HG03457 (cell line): ENCODE results near the gene KCNG1.

Experiments
- ATAC-seq: cut with Tn5 transposase; IDR thresholded peaks from one replicate; pipeline ENCODE4 v1.9.1; 2021; ENCODE audit warnings: moderate number of reproducible peaks; ENCODE audit not compliant: unreplicated experiment

KCNG1 gene

DNA sequence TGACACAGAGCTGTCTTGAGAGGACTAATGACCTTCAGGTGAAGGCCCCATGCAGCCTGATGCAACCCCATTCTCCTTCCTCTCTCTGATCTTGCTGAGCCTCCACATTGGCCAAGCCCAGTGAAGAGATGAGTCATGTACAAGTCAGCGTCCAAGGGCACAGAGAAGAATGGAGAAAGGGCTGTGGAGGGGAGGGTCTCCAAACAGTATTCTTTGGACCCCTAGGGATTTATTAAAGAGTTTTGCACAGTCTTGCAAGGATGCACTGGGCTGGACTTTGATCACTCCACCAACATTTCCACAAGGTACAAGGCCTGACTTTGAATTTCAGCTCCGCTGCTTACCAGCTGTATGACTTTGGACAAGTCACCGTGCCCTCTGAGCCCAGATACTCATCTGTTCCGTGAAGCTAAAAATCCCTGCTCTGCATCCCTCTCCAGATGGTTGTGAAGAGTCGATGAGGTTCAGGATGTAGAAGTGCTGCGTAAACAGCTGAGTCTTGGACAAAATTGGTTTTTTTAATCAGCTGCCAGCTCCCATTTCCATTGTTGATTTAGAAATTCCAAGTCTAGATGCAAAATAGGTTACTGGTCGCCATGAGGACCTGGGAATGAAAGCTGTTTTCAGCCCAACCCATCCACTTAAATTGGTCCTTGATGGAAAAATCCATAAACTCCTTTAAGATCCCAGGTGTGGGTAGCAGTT lies 14.1 kb upstream of the KCNG1 start:
- no peak for ATAC-seq

DNA sequence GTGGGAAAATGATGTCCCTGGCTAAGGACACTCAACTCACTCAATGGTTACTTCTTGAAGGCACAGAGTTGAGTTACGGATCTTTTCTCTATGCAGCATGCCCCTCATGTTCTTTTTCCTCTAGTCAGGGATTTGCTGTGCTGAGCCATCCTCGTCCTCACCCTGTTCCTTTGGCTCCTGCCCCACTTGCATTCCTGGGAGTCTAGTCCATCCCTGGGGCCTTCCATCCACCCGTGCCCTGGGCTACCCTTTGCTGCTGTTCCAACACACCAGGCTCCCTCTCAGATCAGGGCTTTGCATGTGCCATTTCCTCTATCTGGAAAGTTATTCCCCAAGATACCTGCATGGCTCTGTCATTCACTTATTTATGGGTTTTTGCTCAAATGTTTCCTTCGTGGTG lies 13.3 kb upstream of the KCNG1 start:
- ATAC-seq: no peak

DNA sequence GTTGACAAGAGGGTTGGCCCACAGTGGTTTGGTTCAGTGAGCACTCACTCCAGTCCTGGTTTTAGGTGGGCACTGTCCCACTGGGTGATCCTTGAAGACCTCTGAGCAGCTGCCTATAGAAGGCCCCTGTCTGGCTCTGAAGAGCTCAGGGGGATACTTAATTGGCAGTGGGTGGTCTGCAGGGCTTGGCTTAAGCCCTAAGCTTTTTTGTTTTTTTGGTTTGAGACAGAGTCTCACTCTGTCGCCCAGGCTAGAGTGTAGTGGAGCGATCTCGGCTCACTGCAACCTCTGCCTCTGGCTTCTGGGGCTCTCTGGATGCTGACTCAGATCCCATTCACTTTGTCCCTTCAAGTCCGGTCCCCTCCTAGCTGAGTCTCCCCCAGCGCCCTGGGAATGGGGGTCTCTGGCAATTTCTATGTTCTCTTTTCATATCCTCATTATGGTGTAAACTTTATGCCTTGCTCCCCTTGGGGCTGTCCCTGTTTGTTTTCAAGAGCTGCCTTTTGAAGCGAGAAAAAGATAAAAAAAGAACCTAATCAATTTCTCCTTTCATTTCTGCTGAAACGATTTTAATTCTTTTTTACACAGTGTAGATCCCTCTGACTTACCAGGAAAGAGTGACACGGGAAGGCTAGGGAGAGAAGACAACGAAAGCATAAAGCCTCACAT lies 12.2 kb upstream of the KCNG1 start:
- ATAC-seq: no peak

DNA sequence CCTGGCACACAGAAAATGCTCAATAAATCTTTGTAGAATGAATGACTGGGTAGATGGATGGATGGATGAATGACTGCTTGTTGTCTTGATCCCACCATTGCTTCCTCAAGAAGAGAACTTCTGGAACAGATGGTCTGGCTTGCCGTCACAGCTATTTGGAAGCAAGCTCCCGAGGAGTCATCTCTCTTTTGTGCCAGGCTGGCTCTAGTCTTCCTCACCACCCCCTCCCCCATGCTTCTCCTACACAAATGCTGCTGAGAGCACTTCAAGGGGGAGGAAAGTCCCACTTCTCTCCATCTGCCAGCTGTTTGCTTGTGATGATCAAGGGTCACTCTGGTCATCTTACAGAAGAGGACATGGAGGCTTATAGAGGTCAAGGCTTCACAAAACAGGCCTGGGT lies 11.6 kb upstream of the KCNG1 start:
- no peak for ATAC-seq

DNA sequence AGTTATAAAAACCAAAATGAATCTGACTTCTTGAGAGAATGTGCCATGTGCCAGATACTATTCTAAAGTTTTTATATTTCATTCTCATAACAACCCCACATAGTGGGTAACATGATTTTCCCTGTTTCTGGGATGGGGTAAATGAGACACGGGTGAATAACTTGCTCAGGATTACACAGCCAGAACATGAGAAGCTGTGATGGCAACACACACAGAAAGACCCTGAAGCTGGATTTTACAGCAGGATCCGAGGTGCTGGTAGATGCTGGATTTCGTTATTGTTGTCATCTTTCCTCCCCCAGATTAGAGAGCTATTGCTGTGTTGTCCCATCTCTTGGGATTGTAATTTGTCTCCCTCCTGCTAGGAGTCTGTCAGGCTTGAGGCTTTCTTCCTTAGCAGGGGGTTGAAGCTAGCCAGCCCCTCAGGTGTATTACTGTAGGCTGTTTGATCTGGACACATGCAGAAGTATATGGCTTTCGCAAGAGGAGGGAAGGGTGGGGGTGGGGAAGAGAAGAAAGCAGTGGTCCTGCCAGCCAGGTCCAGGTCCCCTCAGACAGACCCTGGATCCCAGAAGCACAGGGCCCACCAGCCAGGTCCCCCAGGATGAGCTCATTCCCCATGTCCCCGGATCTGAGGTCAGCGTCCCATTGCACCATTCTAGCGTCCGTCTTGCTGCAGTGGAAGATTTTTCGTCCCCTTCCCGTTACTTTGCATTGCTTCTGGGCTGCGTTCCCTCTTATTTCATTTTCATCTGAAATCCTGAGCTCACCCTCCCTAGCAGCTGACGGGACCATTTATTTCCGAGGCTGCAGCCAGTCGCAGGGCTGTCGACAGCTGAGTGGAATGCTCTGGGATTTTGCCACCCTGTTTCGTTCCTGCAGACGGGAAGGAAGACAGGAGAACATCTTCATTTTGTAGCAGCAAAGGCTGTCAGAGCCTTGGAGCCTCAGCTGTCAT lies 7.3 kb upstream of the KCNG1 start:
- no peak for ATAC-seq

DNA sequence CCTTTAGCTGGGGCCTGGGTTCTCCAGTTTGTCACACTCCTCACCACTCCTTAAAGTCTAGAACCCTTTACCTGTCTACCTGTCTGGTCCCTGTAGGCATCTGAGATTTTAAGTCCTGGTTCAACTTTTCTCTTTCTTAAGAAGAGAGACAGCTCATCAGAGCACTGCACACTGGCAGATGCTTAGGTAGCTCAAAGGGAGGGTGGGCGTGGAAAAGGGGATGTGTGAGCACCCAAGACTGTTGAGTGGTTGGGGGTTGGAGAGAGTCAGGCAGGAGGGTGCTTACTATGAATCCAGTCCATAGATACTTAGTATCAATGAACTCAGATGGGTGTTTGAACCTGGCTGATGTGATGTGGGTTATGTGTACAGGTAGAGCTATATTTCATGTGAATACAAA lies 6.6 kb upstream of the KCNG1 start:
- no peak for ATAC-seq

DNA sequence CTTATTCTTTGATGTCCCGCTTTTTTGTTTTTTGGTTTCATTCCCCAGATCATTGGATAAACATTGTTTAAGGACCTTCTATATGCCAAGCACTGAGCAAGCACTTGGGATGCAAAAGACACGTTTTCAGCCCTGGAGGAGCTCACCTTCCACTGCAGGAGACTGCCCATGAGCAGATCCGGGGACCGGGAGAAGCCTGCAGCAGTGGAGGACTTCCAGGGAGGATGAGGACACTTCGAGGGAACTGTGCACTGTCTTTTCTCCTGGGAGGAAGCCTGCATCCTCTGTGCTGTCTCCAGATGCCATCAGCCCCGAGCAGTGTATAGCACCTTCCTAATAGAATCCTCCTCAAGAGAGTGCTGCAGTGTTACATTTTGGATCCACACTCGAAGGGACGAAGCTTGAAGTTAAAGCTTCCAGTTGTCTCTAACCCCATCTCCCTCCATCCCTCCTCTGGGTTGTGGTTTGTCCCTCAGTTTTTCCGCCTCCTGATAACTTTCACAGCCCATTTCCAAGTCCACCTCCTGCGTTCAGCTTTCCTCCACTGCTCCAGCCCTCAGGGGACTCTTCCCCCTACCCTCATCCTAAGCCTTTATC lies 5.8 kb upstream of the KCNG1 start:
- no peak for ATAC-seq

DNA sequence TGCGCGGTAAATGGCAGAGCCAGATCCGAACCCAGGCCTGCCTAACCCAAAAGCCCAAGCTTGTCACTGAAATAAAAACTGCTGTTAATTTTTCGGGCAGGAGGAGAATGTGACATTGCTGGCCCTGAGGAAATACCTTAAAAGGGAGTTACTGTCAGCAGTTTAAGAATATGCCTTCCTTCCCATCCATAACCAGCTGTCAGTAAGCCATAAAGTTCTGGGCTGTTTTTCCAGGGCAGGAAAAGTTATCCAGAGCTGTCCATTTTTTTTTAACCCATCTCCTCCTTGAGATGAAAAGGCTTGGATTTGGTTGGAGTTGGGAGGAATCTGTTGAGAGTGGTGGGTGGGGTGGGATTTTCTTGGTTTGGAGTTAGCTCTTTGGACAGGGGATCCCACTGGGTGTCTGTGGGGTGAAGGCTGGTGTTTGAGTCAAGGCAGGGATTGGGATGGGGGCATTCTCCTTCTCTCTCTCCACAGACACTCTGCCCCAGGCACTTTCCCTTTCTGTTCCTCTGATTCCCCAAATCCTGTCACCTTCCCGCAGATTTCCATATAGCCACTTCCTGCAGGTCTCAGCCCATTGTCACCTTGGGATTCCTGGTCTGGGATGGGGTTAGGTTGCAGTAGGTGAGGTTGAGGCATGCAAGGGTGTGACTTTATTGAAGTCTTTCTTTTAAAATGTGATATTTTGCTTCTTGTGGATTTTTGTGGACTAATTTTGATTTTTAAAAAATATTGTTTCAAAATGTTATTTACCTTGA lies 4.3 kb upstream of the KCNG1 start:
- ATAC-seq: no peak

DNA sequence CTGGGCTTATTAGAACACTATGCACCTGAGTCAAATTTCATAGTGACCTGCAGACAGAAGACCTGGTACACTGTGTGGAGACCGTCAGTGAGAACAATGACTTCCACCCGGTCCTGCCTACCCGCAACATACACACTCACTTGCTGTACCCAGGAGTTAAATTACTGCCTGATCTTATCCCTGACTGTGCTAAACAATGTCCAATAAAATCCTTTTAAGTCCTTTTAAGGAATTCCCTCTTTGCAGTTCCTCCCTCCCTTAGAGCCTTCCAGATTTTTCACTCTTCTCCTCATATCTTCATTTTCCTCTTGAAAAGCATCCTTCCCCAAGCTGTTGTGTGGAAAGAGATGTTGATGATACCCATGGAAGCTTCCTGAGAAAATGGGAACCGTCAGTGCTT lies 3.4 kb upstream of the KCNG1 start:
- no peak for ATAC-seq

DNA sequence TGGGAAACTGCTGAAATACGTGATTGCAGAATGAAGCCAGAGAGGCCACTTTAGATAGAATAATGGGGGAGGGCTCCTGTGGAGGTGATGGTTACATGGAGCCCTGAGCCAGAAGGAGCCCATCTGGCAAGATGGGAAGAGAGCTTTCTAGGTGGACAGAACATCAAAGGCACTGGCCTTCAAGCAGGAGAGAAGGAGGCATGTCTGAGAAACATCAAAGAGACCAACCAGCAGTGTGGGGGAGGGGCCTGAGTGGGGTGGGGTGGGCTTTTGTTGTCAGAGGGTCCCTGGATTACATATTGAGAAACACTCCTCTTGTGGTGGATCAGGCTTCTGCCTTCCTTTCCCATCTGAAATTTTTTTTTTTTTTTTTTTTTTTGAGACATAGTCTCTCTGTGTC lies 1.9 kb upstream of the KCNG1 start:
- no peak for ATAC-seq

DNA sequence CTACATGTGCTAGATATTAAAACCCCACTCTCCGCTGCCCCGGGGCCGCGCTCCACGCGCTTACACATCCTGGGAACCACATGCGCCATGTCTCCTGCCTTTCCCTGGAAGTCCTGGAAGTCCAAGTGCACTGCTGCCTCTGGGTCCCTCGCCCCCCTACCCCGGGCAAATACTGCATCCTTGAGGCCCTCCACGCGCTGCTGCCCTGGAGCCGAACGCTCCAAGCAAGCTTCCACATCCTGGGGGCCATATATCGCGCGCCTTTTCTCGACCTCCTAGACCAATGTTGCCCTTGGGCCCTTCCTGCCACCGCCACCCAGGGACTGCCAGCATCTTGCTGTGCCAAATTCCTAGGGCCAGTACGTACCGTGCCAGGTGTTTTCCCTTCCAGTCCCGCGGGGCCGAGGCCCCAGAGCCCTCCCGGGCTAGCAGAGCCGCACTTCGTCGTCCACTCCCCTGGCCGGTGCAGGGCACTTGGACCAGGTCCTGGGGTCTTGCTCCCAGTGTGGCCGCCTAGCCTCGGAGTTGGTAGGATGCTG lies 779 bp upstream of the KCNG1 start:
- no peak for ATAC-seq

DNA sequence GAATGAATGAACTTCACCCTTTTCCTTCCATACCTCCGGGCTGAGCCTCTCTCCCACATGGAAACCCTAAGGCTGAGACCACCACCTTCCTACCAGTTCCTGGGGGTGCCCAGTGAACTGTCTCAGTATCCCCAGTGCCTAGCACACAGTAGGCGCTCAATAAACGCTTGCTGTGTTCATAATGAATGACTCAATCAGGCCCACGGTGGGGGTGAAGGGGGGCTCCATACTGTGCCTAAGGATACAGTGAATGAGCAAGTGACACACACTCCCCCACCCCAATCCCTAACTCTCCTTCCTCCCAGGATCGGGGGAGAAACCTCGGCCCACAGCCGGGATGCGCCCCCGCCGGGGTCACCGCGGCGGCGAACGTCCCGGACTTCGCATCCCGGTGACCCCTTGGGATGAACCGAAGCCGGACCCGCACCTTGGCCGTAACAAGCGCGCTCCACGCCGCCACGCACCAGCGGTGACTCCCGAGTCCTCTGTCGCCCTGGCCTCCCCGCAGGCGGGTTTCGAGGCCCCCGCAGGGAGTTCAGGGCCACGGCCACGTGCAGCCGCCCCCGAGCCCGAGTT lies 592 bp downstream of the KCNG1 start:
- no peak for ATAC-seq

DNA sequence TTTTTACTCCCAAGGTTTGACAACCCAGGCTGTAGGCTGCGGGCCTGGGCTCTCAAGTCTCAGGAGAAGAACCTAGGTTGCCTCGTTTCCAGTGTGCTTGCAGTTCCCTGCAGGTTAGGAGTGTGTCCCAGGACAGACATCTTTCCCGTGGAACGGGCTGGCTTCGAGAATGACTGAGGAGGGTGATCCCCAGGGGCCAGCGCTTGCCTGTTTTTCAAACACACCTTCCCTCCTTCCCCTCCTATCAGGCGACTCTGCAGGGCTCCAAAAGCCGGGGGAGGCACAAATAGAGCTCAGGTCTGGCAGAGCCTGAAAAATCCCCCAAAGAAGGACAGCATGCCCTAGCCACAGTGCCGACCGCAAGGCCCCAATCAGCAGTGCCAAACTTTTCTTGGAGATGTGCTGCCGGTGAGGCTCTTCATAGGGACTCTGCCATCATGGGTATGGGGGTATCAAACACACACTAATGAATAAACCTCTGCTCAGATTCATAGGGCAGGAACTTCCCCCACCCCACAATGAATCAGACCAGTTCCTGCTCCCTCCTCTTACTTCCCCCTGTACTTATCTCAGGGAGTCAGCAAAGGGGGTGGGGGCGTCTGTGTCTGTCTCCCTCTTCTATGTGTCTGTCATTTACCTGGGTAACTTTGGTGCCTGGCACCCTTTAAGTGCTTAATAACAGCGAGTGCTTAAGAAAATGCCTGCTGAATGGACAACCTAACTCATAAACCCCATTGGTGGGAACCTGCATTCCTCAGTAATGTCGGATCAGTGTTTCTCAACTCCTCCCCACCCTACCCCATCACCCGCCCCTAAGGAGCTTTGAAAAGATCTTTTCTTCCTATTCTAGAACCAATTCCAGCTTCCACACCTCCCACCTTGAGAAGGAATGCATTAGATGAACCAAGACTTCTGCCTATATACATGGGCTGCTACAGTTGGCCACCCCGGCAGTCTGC lies 1.6 kb downstream of the KCNG1 start:
- no peak for ATAC-seq

DNA sequence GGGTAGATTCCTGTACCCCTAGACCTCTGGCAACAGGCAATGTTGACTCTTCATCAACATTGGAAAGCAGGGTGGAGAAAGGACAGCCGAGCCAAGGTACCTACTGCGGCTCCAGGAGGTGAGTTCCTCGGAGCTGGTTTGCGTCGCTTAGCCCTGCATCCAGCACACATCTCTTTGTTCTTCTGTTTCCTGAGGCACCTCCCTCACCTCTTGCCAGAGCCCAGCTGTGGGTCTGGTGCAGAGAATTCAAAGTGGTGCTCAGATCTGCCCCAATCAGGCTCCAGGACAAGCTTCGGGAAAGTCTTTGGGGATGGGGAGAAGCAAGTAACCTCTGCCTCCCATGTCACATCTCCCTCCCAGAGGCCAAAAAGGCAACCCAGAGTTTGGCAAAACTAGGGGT lies 2.2 kb downstream of the KCNG1 start:
- ATAC-seq: no peak

DNA sequence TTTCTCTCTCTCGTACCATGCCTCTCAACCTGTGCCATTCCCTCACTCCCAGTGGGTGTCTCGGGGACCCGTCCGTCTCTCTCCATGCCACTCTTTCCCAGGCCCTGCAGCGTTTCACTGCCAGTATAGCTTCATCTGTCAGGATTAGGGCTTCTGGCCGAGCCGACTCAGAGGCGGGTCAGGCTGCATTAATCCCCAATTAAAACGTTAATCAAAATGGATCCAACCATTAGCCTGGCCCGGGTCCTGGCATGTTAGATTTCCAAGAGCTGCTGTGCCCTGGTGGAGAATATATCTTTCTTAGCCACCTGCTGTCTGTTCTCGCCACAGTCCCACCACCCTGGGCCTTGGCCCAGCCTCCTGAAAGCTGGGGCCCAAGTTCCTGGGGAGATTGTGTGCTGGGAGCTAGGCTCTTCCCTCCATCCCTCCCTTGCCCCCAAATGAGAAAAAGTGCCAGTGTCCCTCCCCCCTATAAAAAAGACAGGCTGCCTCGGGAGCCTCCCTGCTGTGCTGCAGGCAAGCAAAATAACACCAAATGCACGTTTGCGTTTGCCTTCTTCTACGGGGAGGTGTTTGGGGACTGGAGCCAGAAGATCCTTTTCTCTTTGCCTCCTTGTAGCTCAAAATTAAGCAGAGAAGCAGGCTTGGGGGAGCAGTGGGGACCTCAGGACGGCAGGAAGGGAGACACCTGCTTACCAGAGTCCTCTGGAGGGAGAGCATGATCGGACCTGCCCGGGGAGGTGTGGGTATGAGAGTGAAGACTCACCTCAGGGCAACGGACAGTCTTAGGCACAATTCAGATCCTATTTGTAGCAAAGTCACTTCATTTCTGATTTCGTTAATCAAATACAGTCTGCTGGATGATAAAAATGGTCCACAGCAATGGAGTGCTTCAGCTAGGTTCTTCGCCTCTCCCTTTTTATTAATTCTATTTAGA lies 3.0 kb downstream of the KCNG1 start:
- ATAC-seq: no peak

DNA sequence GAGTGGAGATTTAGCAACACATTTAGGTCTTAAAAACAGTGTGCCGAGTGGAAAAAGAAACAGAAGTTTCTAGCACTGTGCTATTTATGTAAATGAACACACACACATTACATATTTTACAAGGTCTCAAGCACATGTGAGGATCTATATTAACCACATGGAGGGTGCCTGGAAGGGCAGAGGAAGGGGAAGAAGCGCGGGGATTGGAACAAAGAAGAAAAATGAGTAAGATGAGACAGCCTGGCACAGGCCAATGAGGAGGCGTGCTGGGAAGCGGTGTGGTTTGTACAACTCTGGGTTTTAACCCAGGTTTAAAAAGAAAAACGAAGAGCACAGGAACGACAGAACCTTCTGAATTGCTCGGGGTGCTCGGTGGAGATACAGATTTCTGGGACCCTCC lies 5.7 kb downstream of the KCNG1 start:
- ATAC-seq: no peak

DNA sequence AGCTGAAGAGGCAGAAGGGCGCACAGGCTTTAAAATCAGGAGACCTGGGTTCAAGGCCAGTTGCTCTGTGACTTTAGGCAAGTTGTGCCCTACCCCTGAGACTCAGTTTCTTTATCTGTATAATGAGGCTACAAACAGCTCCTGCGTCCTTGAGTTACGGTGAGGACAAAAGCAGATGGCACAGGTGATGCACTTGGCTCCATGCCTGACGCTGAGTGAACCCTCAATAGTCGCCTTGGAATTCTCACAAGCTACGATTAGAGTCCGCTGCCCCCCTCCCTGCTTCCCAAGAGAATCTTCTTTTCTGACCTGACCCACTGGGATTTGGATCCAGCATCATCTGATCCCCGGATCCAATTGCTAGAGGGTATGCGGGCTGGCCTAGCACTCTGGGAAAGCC lies 6.4 kb downstream of the KCNG1 start:
- no peak for ATAC-seq
